HEK293T (cell line): Measurements from ENCODE around the gene DDX6.
"Not testable (repeated sequence)": the region's sequence is repeated elsewhere in the genome, so short reads cannot be mapped to it uniquely, and the experiment has no call there.

ENCODE experiments used
- CTCF ChIA-PET: fragments of 350-600 bp; formaldehyde crosslinking; extraction: SDS; loops from one replicate; lab custom pipeline; 2021; ENCODE audit warnings: antibody characterized with exemption, inconsistent platforms; lab: Yijun Ruan, JAX
- POLR2A ChIA-PET: fragments of 350-600 bp; formaldehyde crosslinking; extraction: SDS; loops from one replicate; lab custom pipeline; 2020; ENCODE audit warnings: antibody characterized with exemption, inconsistent platforms; lab: Yijun Ruan, JAX
- DNase-seq: peaks from one replicate; pipeline ENCODE4 v3.0.0; 2012; ENCODE audit warnings: mixed read lengths; ENCODE audit errors: extremely low spot score
- ARNT ChIP-seq: fragments of 450-650 bp; IDR thresholded peaks from 2 replicates; pipeline ENCODE4 v1.6.1; 2017; ENCODE audit warnings: mild to moderate bottlenecking
- BHLHE40 ChIP-seq: fragments of 450-650 bp; IDR thresholded peaks from 2 replicates; pipeline ENCODE4 v1.6.1; 2016; ENCODE audit warnings: mild to moderate bottlenecking, moderate library complexity, borderline replicate concordance
- CTBP1 ChIP-seq: fragments of 450-650 bp; IDR thresholded peaks from 2 replicates; pipeline ENCODE4 v1.6.1; 2016; ENCODE audit warnings: borderline replicate concordance
- ELF4 ChIP-seq: fragments of 450-650 bp; IDR thresholded peaks from 2 replicates; pipeline ENCODE4 v1.6.1; 2017; ENCODE audit warnings: antibody characterized with exemption
- FOXA1 ChIP-seq: fragments of 450-650 bp; IDR thresholded peaks from 2 replicates; pipeline ENCODE4 v1.6.1; 2016; ENCODE audit warnings: mild to moderate bottlenecking
- FOXK2 ChIP-seq: fragments of 450-650 bp; IDR thresholded peaks from 2 replicates; pipeline ENCODE4 v1.6.1; 2016; ENCODE audit warnings: mild to moderate bottlenecking
- FOXM1 ChIP-seq: fragments of 450-650 bp; IDR thresholded peaks from 2 replicates; pipeline ENCODE4 v1.6.1; 2017; ENCODE audit warnings: mild to moderate bottlenecking, borderline replicate concordance
- HDGF ChIP-seq: fragments of 450-650 bp; IDR thresholded peaks from 2 replicates; pipeline ENCODE4 v1.6.1; 2017; ENCODE audit warnings: antibody characterized with exemption, borderline replicate concordance
- L3MBTL2 ChIP-seq: fragments of 450-650 bp; conservative IDR thresholded peaks from 2 replicates; pipeline ENCODE4 v1.6.1; 2016; ENCODE audit warnings: mild to moderate bottlenecking
- LEF1 ChIP-seq: fragments of 450-650 bp; IDR thresholded peaks from 2 replicates; pipeline ENCODE4 v1.6.1; 2017; ENCODE audit warnings: mild to moderate bottlenecking, borderline replicate concordance
- NFRKB ChIP-seq: fragments of 450-650 bp; IDR thresholded peaks from 2 replicates; pipeline ENCODE4 v1.6.1; 2016; ENCODE audit warnings: mild to moderate bottlenecking, moderate library complexity
- PKNOX1 ChIP-seq: fragments of 450-650 bp; IDR thresholded peaks from 2 replicates; pipeline ENCODE4 v1.6.1; 2016
- SP1 ChIP-seq: fragments of 450-650 bp; IDR thresholded peaks from 2 replicates; pipeline ENCODE4 v1.6.1; 2017
- SUZ12 ChIP-seq: fragments of 450-650 bp; IDR thresholded peaks from 2 replicates; pipeline ENCODE4 v1.6.1; 2016; ENCODE audit warnings: mild to moderate bottlenecking
- TARDBP ChIP-seq: fragments of 450-650 bp; IDR thresholded peaks from 2 replicates; pipeline ENCODE4 v1.6.1; 2016
- ZNF384 ChIP-seq: fragments of 450-650 bp; IDR thresholded peaks from 2 replicates; pipeline ENCODE4 v1.6.1; 2016

Gene DDX6

DNA sequence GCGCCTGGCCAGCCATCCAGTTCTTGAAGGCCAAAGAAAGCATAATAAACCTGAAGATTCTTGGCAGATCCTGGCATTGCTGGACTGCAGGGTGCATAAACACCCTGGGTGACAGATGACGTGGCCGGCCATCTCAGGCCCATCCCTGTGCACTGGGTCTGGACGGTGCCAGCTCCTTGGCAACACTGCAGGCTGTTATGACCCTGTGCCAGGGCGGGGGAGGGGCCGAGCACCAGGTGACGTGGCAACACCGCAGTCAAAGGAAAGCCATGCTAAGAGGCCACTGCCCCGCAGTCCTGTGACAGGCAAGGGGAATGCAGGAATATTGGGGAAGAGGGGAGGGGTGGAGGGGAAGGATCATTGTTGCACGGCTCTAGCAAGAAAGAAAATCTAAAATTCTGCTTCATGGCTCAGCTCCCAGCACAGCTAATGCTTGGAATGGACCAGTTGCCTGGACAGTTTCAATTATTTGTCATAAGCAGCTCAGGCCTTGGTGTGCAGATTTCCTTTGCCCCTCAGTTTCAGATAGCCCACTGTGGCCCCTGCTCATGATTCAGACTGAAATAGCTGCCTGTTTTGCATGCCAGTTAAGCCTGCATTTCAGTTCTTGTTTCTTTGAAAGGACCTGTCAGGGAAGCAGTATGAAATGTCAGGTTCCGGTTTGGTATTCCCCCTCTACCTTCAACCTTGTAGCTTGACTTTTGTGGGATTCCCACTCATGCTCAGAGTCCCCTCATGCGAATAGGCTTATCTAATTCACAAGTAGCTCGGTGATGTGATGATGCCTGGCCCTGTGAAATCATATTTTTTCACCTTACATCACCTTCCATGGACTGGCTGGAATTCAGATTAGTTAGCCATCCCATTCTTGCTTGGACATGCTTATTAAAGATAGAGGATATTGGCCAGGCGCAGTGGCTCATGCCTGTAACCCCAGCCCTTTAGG is 29.7 kb upstream of the DDX6 start:
- DNase-seq: no peak
- TF ChIP-seq PKNOX1 (no peak), TARDBP (no peak), SUZ12 (no peak), FOXM1 (no peak), SP1 (no peak), ELF4 (no peak), ZNF384 (no peak), LEF1 (no peak), CTBP1 (no peak), NFRKB (no peak), FOXK2 (no peak), HDGF (no peak), BHLHE40 (no peak), ARNT (no peak)
- POLR2A ChIA-PET: interaction anchor here (1.2 kb wide), 1 partner anchor 30 kb away, joined by 3 read pairs; the partner anchor contains the start of gene DDX6
- CTCF ChIA-PET: no interaction called here

DNA sequence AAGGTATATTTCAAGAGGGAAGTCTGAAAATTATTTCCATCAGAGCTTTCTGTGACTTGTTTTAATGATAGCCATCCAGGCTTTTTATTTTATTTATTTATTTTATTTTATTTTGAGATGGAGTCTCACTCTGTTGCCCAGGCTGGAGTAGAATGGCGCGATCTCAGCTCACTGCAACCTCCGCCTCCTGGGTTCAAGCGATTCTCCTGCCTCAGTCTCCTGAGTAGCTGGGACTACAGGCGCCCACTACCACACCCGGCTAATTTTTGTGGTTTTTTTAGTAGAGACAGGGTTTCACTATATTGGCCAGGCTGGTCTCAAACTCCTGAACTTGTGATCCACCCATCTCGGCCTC is 29.0 kb upstream of the DDX6 start:
- POLR2A ChIA-PET: interaction anchor here (1.2 kb wide), 1 partner anchor 29 kb away, joined by 3 read pairs; the partner anchor contains the start of gene DDX6
- DNase-seq, CTCF ChIA-PET: not testable (repeated sequence)

- ChIA-PET POLR2A (interaction anchor here (1.2 kb wide), 1 partner anchor 29 kb away, joined by 3 read pairs; the partner anchor contains the start of gene DDX6), CTCF (no interaction called here)
- DNase-seq: no peak
- no peak for TF ChIP-seq NFRKB
- TF ChIP-seq L3MBTL2: no peak
- TF ChIP-seq FOXK2: no peak
- no peak for TF ChIP-seq HDGF
- TF ChIP-seq LEF1: no peak
- no peak for TF ChIP-seq ZNF384
Measured at GRCh38 chr11:118819334-118820024, 28.5 kb upstream of the DDX6 start.

- ChIA-PET CTCF (no interaction called here), POLR2A (no interaction called here)
Measured at GRCh38 chr11:118818130-118818529, 27.2 kb upstream of the DDX6 start.

DNA sequence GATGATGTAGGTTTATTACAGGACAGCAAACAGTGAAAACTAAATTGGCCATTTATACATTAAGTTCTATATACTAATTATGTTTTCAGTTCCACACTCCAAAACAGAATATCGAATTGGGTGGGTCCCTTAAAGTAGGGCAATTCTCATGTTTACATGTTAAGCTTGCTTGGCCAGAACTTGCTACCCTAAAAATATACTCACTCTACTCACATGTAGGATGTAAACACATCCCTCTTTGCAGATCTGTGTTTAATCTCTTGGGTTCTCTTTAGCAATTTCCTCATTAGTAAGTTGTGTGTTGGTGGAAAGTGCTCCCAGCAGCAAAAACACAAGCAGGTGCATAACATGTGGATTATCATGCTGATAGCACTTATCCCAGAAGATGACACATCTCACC is 22.6 kb upstream of the DDX6 start:
- POLR2A ChIA-PET: no interaction called here

More at GRCh38 chr11:118818130-118818529, 27.2 kb upstream of the DDX6 start:
- no peak for DNase-seq
- TF ChIP-seq FOXK2 (no peak), CTBP1 (no peak), NFRKB (no peak), L3MBTL2 (no peak), ELF4 (no peak), BHLHE40 (no peak), ZNF384 (no peak), ARNT (no peak), FOXA1 (no peak), SUZ12 (no peak), HDGF (no peak), LEF1 (no peak), TARDBP (no peak), PKNOX1 (no peak), SP1 (no peak), FOXM1 (no peak)

More for the DNA sequence above, 22.6 kb upstream of the DDX6 start:
- TF ChIP-seq CTBP1 (no peak), ZNF384 (no peak), FOXM1 (no peak), NFRKB (no peak), ARNT (no peak), LEF1 (no peak), SUZ12 (no peak), ELF4 (no peak), BHLHE40 (no peak), PKNOX1 (no peak)
- no peak for DNase-seq
- CTCF ChIA-PET: interaction anchor here (0.7 kb wide), 1 partner anchor 204 kb away, joined by 4 read pairs; no protein-coding TSS in a partner anchor
